Gastrocnemius medialis (tissue), 4 donors: ENCODE data around the gene WDFY3. TPM values are rescaled to one million over a fixed set of nuclear protein-coding genes. Genes with fewer than 3 reads are reported as not detected.

Experiments
- ATAC-seq, 2 donors: fragments of 150-250 bp; one replicate each; pipeline ENCODE4 v1.9.1; 2016
- DNase-seq, 2 donors: peaks; one replicate each; pipeline ENCODE4 v3.0.0-alpha.2; 2019
- H3K27ac ChIP-seq, 4 donors: fragments of 200-600 bp; sonication (generic); 1 replicate in 1 of 4; 2 replicates in 3 of 4; pipeline ENCODE4 v1.5.1; 2016 to 2018; ENCODE audit warnings: mild to moderate bottlenecking in 2 of 4, moderate library complexity in 1 of 4
- H3K27me3 ChIP-seq, 3 donors: fragments of 200-600 bp; sonication (generic) in 2 of 3; 1 replicate in 1 of 3; 2 replicates in 2 of 3; pipeline versions ENCODE4 v1.5.1 to v1.6.0; 2016 to 2019; ENCODE audit warnings: mild to moderate bottlenecking in 1 of 3, moderate library complexity in 1 of 3
- H3K36me3 ChIP-seq, 2 donors: fragments of 200-600 bp; sonication (generic) in 1 of 2; one replicate each; pipeline ENCODE4 v1.5.1; 2017 to 2018
- H3K4me1 ChIP-seq, 2 donors: fragments of 200-600 bp; sonication (generic) in 1 of 2; one replicate each; pipeline ENCODE4 v1.5.1; 2016 to 2017; ENCODE audit warnings: mild to moderate bottlenecking in 2 of 2
- H3K4me3 ChIP-seq, 4 donors: fragments of 200-600 bp; sonication (generic) in 3 of 4; 1 replicate in 1 of 4; 2 replicates in 3 of 4; pipeline ENCODE4 v1.5.1; 2016 to 2019; ENCODE audit warnings: mild to moderate bottlenecking in 2 of 4
- H3K9me3 ChIP-seq, 3 donors: fragments of 200-600 bp; sonication (generic) in 2 of 3; 1 replicate in 1 of 3; 2 replicates in 2 of 3; pipeline ENCODE4 v1.5.1; 2016 to 2019
- POLR2A ChIP-seq, 2 donors: fragments of 450-650 bp; IDR thresholded peaks; one replicate each; pipeline ENCODE4 v1.6.1; 2017; ENCODE audit warnings: antibody characterized with exemption in 2 of 2, mild to moderate bottlenecking in 2 of 2, moderate library complexity in 2 of 2
- in situ Hi-C, 4 donors: fragments of 200-750 bp; cut with MboI; loops; one replicate each; pipeline versions ENCODE4 v1.15.0 to v1.8.0; 2017; ENCODE audit warnings: low sequenced_read_pairs in 4 of 4
- intact Hi-C: fragments of 100-400 bp; cut with DNase I; formaldehyde crosslinking; loops from one replicate; pipeline ENCODE4 v1.15.1; 2023; ENCODE audit warnings: low total_unique reads
- total RNA-seq, 4 donors: library from RNA; depleted of rRNA; stranded (reverse); fragments of >200 nt; gene quantifications; one replicate each; pipeline versions ENCODE4 v1.1.0 to v1.2.3, GENCODE V29; 2016
- TF ChIP-seq, protein P1 (sequence below), 5 experiments: fragments of 450-650 bp in 3 of 5; fragments of 200-600 bp in 2 of 5; sonication (generic) in 2 of 5; IDR thresholded peaks in 4 of 5; conservative IDR thresholded peaks in 1 of 5; 1 replicate in 4 of 5; 2 replicates in 1 of 5; pipeline ENCODE4 v1.5.1; 2016 to 2019; ENCODE audit warnings: antibody characterized with exemption in 5 of 5, mild to moderate bottlenecking in 3 of 5, moderate library complexity in 3 of 5

The WDFY3 gene
- total RNA-seq, 4 donors from 2014 or later = 28.3 to 65.9 (median 36.4) TPM

DNA sequence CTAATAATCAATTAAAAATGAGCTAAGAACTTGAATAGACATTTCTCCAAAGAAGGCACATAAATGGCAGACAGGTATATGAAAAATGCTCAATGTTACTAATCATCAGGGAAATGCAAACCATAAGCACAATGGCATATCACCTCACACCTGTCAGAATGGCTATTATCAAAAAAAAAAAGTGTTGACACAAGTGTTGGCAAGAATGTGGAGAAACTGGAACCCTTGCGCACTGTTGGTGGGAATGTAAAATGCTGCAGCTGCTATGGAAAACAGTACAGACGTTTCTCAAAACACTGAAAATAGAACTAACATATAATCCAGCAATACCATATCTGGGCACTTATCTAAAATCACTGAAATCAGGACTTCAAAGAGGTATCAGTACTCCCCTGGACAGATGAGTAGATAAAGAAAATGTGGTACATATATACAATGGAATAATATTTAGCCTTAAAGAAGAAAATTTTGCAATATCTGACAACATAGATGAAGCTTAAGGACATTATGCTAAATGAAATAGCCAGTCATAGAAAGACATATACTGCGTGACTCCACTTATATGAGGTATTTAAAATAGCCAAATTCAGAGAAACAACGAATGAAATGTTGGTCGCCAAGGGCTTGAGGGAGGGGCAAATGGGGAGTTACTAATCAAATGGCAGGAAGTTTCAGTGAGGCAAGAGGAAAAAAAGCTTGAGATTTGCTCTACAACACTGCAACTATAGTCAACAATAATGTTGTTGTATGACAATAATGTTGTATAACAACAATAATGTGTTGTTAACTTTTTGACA lies 175.5 kb downstream of the WDFY3 start:
- Histone ChIP-seq H3K27me3 (no peaks in the 10 kb centered on the region), H3K36me3 (peaks cover 3 to 57% of the 10 kb centered on the region in 2 donors), H3K9me3 (no peaks in the 10 kb centered on the region), H3K4me1 (no peaks in the 10 kb centered on the region), H3K4me3 (no peak overlapping the region), H3K27ac (no peak overlapping the region)
- in situ Hi-C loops (no loop called here), intact Hi-C loops (no loop called here)
- no peak for ATAC-seq
- no peak for DNase-seq
- TF ChIP-seq, protein P1, sequence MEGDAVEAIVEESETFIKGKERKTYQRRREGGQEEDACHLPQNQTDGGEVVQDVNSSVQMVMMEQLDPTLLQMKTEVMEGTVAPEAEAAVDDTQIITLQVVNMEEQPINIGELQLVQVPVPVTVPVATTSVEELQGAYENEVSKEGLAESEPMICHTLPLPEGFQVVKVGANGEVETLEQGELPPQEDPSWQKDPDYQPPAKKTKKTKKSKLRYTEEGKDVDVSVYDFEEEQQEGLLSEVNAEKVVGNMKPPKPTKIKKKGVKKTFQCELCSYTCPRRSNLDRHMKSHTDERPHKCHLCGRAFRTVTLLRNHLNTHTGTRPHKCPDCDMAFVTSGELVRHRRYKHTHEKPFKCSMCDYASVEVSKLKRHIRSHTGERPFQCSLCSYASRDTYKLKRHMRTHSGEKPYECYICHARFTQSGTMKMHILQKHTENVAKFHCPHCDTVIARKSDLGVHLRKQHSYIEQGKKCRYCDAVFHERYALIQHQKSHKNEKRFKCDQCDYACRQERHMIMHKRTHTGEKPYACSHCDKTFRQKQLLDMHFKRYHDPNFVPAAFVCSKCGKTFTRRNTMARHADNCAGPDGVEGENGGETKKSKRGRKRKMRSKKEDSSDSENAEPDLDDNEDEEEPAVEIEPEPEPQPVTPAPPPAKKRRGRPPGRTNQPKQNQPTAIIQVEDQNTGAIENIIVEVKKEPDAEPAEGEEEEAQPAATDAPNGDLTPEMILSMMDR (IDR thresholded peaks at IDR 0.05 in 4 of 5, conservative IDR thresholded peaks at IDR 0.05 in 1 of 5) = no peak
- no peak for TF ChIP-seq POLR2A (IDR thresholded peaks at IDR 0.05)

DNA sequence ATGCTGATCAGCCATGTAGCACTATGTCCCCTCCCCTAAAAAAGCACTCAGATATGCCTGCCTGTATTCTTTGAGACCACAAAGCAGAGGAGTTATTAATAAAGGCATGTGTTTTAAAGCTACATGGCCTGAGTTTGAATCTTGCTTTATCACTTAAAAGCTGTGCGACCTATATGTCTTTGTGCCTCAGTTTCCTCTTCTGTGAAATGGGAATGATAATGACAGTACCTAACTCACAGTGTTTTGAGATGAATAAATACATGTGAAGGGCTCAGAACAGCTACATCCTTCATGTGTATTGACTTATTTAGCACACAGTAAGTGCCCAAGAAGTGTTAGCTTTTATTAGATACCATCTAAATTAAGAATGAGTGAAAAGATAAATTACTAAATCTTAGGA lies 180.0 kb downstream of the WDFY3 start:
- intact Hi-C loops (no loop called here), in situ Hi-C loops (no loop called here)
- TF ChIP-seq POLR2A (IDR thresholded peaks at IDR 0.05) = no peak
- TF ChIP-seq, protein P1 (IDR thresholded peaks at IDR 0.05 in 4 of 5, conservative IDR thresholded peaks at IDR 0.05 in 1 of 5) = no peak
- H3K4me1 ChIP-seq = no peaks in the 10 kb centered on the region
- H3K36me3 ChIP-seq = peaks cover 3 to 78% of the 10 kb centered on the region in 2 donors
- DNase-seq = no peak
- no peak overlapping the region for H3K4me3 ChIP-seq
- no peaks in the 10 kb centered on the region for H3K27me3 ChIP-seq
- no peak overlapping the region for H3K27ac ChIP-seq
- no peak for ATAC-seq
- no peaks in the 10 kb centered on the region for H3K9me3 ChIP-seq

DNA sequence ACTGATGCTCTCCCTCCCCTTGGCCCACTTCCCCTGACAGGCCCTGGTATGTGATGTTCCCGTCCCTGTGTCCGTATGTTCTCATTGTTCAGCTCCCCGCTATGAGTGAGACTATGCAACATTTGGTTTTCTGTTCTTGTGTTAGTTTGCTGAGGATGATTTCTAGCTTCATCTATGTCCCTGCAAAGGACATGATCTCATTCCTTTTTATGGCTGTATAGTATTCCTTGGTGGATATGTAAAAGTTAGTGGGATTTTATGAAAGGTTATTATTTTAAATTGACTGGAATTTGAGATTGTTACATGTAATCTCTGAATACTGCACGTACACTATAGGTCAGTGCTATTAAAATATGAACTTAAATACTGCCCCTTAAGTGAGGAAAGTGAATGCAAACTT lies 184.0 kb downstream of the WDFY3 start:
- Histone ChIP-seq H3K27me3 (no peaks in the 10 kb centered on the region), H3K27ac (no peak overlapping the region), H3K9me3 (no peaks in the 10 kb centered on the region), H3K4me3 (no peak overlapping the region), H3K4me1 (no peaks in the 10 kb centered on the region), H3K36me3 (peaks cover 3 to 84% of the 10 kb centered on the region in 2 donors)
- no peak for TF ChIP-seq POLR2A (IDR thresholded peaks at IDR 0.05)
- TF ChIP-seq, protein P1 (IDR thresholded peaks at IDR 0.05 in 4 of 5, conservative IDR thresholded peaks at IDR 0.05 in 1 of 5) = no peak
- intact Hi-C loops (no loop called here), in situ Hi-C loops (no loop called here)
- ATAC-seq (no peak), DNase-seq (no peak)

DNA sequence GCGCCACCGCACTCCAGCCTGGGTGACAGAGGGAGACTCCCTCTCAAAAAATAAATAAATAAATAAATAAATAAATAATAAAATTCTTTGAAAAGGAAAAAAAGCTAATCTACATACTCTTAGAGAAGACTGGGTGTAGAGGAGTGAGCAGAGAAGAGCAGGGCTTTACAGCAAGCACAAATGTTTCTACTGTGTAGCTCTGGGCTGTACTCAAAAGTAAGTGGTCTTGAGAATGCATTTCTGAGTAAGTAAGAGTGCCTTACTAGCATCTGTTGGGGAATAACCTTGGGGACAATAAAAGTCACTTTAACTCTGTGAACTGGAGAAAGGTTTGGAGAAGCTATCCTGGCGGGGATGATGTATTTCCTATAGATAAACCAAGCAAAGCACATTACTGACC lies 185.8 kb downstream of the WDFY3 start:
- Histone ChIP-seq H3K27ac (no peak overlapping the region), H3K9me3 (no peaks in the 10 kb centered on the region), H3K27me3 (no peaks in the 10 kb centered on the region), H3K4me1 (no peaks in the 10 kb centered on the region), H3K4me3 (no peak overlapping the region), H3K36me3 (peaks cover 3 to 68% of the 10 kb centered on the region in 2 donors)
- intact Hi-C loops (no loop called here), in situ Hi-C loops (no loop called here)
- DNase-seq = no peak
- TF ChIP-seq, protein P1 (IDR thresholded peaks at IDR 0.05 in 4 of 5, conservative IDR thresholded peaks at IDR 0.05 in 1 of 5) = no peak
- TF ChIP-seq POLR2A (IDR thresholded peaks at IDR 0.05) = no peak
- ATAC-seq = no peak
